ENCODE measurements around the gene PLCL2.

PLCL2 gene

DNA sequence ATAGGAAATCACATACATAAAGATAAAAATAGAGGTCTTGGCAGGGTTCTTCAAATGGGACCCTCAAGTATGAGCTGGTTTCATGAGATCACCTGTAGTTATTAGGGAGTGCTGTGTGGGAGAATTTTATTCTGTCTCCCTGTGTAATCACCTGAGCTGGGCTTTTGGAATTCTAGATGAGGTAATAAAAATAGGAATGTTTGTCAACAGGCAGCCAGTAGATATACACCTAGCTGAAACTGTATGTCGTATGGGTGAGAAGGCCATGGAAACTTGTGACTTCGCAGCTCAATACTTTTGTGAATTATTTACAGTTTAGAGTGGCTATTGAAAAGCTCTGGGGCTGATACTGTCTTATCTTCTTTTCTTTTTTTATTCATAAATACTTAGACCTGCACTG, 40.5 kb upstream of the PLCL2 start:
- H3K27ac ChIP-seq (ENCODE audit: low read depth in 2 of 2, low read length in 2 of 2), result no peak overlapping the region
- H3K27me3 ChIP-seq (ENCODE audit: control insufficient read depth in 2 of 2, insufficient read depth in 2 of 2, low read length in 2 of 2), result no peaks in the 10 kb centered on the region
- no peaks in the 10 kb centered on the region for H3K36me3 ChIP-seq (ENCODE audit: control insufficient read depth in 2 of 2, insufficient read depth in 2 of 2, low read length in 2 of 2)
- peaks cover 19 to 27% of the 10 kb centered on the region in 2 donors for H3K4me1 ChIP-seq (ENCODE audit: control insufficient read depth in 2 of 2, insufficient read depth in 2 of 2, low read length in 2 of 2)
- no peaks in the 10 kb centered on the region for H3K9me3 ChIP-seq (ENCODE audit: control insufficient read depth in 2 of 2, low read length in 2 of 2)
- H3K4me3 ChIP-seq (ENCODE audit: low read length in 2 of 2), result no peak overlapping the region
- H3K9ac ChIP-seq (ENCODE audit: low read depth in 1 of 2, low read length in 2 of 2), result no peak overlapping the region

DNA sequence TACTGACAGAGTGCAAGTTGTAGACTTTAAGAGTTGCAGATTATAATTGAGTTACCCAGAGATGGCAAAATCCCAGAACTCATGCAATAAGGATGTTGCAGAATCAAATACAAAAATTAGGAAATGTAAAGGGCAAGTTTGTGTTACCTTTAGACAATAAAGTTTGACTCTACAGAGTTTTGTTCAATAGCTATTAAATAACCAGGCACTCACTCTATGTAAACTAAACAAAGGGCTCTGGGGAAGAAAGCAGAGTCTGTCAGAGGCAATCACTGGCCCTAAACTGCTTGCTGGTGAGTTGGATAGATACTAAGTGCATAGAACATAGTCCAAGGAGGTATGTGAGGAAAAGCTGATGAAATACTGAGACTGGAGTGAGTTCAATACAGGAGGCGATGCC, 40.0 kb upstream of the PLCL2 start:
- Histone ChIP-seq H3K36me3 (ENCODE audit: control insufficient read depth in 2 of 2, insufficient read depth in 2 of 2, low read length in 2 of 2) (no peaks in the 10 kb centered on the region), H3K27ac (ENCODE audit: low read depth in 2 of 2, low read length in 2 of 2) (no peak overlapping the region), H3K9ac (ENCODE audit: low read depth in 1 of 2, low read length in 2 of 2) (no peak overlapping the region), H3K4me3 (ENCODE audit: low read length in 2 of 2) (no peak overlapping the region), H3K9me3 (ENCODE audit: control insufficient read depth in 2 of 2, low read length in 2 of 2) (no peaks in the 10 kb centered on the region), H3K27me3 (ENCODE audit: control insufficient read depth in 2 of 2, insufficient read depth in 2 of 2, low read length in 2 of 2) (no peaks in the 10 kb centered on the region), H3K4me1 (ENCODE audit: control insufficient read depth in 2 of 2, insufficient read depth in 2 of 2, low read length in 2 of 2) (peaks cover 23 to 32% of the 10 kb centered on the region in 2 donors)

DNA sequence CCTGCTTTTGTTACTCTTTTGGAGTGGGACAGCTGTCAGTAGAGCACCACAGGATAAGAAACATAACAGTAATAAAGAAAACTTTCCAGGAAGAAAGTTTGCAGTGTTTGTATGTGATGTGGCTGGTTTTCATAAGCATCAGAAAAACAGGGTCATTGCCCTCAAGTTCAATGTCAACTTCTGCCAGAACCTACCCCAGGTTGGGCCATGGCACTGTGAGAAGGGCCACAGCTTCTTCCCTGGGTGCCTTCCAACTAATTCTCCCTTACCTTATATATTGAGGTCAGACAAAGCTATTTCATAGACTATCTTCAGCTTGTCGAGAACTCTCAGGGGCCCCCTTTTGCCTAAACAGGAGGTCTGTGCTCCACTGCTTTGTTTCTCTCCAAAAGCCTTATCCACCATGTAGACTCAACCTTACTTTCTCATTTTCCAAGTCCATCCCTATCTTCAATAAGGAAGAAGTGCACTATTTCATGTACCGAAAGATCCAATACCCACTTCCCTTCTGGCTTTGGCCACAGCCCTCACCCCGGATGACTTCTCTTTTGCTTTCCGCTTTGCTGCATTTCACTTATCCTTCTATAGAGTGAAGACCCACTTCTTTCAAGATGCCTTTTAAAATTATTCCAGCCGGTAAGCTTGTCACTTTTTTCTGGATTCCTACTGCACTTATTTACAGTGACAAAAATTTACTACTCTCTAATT, 38.2 kb upstream of the PLCL2 start:
- H3K4me1 ChIP-seq (ENCODE audit: control insufficient read depth in 2 of 2, insufficient read depth in 2 of 2, low read length in 2 of 2), result peaks cover 19 to 31% of the 10 kb centered on the region in 2 donors
- no peaks in the 10 kb centered on the region for H3K36me3 ChIP-seq (ENCODE audit: control insufficient read depth in 2 of 2, insufficient read depth in 2 of 2, low read length in 2 of 2)
- H3K4me3 ChIP-seq (ENCODE audit: low read length in 2 of 2), result no peak overlapping the region
- no peaks in the 10 kb centered on the region for H3K27me3 ChIP-seq (ENCODE audit: control insufficient read depth in 2 of 2, insufficient read depth in 2 of 2, low read length in 2 of 2)
- H3K9ac ChIP-seq (ENCODE audit: low read depth in 1 of 2, low read length in 2 of 2), result no peak overlapping the region
- H3K27ac ChIP-seq (ENCODE audit: low read depth in 2 of 2, low read length in 2 of 2), result no peak overlapping the region
- H3K9me3 ChIP-seq (ENCODE audit: control insufficient read depth in 2 of 2, low read length in 2 of 2), result no peaks in the 10 kb centered on the region

DNA sequence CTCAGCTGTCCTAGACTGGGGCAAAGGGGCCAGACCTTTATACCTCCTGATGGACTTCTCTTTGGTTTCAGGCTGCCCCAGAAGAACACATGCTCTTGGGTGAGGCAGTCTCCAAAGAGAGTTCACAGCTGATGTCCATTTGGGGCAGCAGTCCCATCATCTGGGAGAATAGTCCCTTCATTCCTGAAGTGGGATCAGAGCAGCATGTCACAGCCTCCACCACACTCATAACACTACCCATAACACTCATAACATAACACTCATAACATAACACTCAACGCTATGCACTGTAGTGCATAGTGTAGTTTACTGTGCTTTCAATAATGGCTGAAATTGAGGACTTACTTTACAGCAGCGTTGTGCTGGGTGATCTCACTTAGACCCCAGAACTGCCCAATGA, 36.7 kb upstream of the PLCL2 start:
- Histone ChIP-seq H3K4me1 (ENCODE audit: control insufficient read depth in 2 of 2, insufficient read depth in 2 of 2, low read length in 2 of 2) (peaks cover 9 to 18% of the 10 kb centered on the region in 2 donors), H3K27me3 (ENCODE audit: control insufficient read depth in 2 of 2, insufficient read depth in 2 of 2, low read length in 2 of 2) (no peaks in the 10 kb centered on the region), H3K9me3 (ENCODE audit: control insufficient read depth in 2 of 2, low read length in 2 of 2) (no peaks in the 10 kb centered on the region), H3K9ac (ENCODE audit: low read depth in 1 of 2, low read length in 2 of 2) (no peak overlapping the region), H3K36me3 (ENCODE audit: control insufficient read depth in 2 of 2, insufficient read depth in 2 of 2, low read length in 2 of 2) (no peaks in the 10 kb centered on the region), H3K4me3 (ENCODE audit: low read length in 2 of 2) (no peak overlapping the region), H3K27ac (ENCODE audit: low read depth in 2 of 2, low read length in 2 of 2) (no peak overlapping the region)

DNA sequence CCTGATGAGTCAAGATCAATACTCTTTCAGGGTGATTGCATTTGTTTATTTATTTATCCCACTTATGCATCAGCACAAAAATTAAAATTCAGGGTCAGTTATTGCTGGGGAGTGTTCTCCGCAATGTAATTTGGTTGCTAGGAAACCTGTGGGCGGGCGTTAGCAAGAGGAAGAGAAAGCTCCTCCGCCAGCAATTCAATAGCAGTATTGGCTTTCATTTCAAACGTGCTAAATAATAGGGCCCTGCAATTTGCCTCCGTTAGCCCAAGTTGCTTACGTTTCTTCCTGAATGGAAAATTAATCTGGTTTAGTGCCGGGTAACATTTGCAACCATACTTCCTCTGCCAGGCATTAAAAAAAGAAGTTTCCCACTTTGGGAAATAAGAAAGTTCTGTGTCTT, 35.5 kb upstream of the PLCL2 start:
- peak overlapping the region; percentile 32 to 39 for H3K4me3 ChIP-seq (ENCODE audit: low read length in 2 of 2)
- H3K36me3 ChIP-seq (ENCODE audit: control insufficient read depth in 2 of 2, insufficient read depth in 2 of 2, low read length in 2 of 2), result no peaks in the 10 kb centered on the region
- H3K9me3 ChIP-seq (ENCODE audit: control insufficient read depth in 2 of 2, low read length in 2 of 2), result no peaks in the 10 kb centered on the region
- H3K27ac ChIP-seq (ENCODE audit: low read depth in 2 of 2, low read length in 2 of 2), result no peak overlapping the region
- peaks cover 5 to 11% of the 10 kb centered on the region in 2 donors for H3K4me1 ChIP-seq (ENCODE audit: control insufficient read depth in 2 of 2, insufficient read depth in 2 of 2, low read length in 2 of 2)
- H3K9ac ChIP-seq (ENCODE audit: low read depth in 1 of 2, low read length in 2 of 2), result peak overlapping the region in 1 of 2 donors; percentile 18
- no peaks in the 10 kb centered on the region for H3K27me3 ChIP-seq (ENCODE audit: control insufficient read depth in 2 of 2, insufficient read depth in 2 of 2, low read length in 2 of 2)

DNA sequence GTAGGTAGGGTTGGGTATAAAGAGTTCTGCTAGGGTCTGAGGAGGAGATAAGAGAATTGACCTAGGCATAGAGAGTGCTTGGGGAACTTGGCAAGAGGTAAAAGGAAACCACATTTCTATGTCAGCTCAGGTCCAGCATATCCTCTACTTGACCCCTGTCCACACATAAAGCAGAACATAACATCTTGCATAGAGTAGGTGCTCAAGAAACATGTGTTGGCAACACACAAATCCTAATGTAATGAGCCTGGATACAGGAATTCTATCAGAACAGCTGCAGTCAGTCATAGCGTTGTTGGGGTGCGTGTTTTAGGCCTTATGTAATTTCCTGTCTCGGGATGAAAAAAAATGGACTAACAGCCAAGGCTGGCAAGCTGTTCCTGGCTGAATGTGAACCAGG, 35.0 kb upstream of the PLCL2 start:
- Histone ChIP-seq H3K9me3 (ENCODE audit: control insufficient read depth in 2 of 2, low read length in 2 of 2) (no peaks in the 10 kb centered on the region), H3K27me3 (ENCODE audit: control insufficient read depth in 2 of 2, insufficient read depth in 2 of 2, low read length in 2 of 2) (no peaks in the 10 kb centered on the region), H3K4me3 (ENCODE audit: low read length in 2 of 2) (peak overlapping the region in 1 of 2 donors; percentile 39), H3K36me3 (ENCODE audit: control insufficient read depth in 2 of 2, insufficient read depth in 2 of 2, low read length in 2 of 2) (no peaks in the 10 kb centered on the region), H3K9ac (ENCODE audit: low read depth in 1 of 2, low read length in 2 of 2) (peak overlapping the region in 1 of 2 donors; percentile 18), H3K4me1 (ENCODE audit: control insufficient read depth in 2 of 2, insufficient read depth in 2 of 2, low read length in 2 of 2) (peaks cover 5 to 10% of the 10 kb centered on the region in 2 donors), H3K27ac (ENCODE audit: low read depth in 2 of 2, low read length in 2 of 2) (peak overlapping the region in 1 of 2 donors; percentile 4)

DNA sequence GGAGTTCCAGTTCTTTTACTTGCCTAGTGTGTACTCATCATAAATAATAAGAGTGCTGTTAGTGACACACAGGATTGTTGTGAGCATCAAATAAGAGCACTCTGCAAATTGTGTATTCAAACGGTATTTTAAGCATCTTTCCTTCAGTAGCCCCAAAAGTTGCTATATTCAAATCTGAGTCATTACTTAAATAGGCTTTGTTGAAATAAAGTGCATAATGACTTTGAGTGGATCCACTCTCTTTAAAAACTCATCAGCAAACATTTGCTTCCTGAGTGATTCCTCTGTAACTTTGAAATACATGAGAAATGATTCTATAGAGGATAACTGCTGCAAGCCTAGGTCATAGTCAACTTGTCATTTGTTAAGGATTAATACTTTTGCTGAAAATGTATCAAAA, 29.3 kb upstream of the PLCL2 start:
- H3K36me3 ChIP-seq (ENCODE audit: control insufficient read depth in 2 of 2, insufficient read depth in 2 of 2, low read length in 2 of 2), result no peaks in the 10 kb centered on the region
- H3K9ac ChIP-seq (ENCODE audit: low read depth in 1 of 2, low read length in 2 of 2), result no peak overlapping the region
- no peaks in the 10 kb centered on the region for H3K27me3 ChIP-seq (ENCODE audit: control insufficient read depth in 2 of 2, insufficient read depth in 2 of 2, low read length in 2 of 2)
- no peak overlapping the region for H3K27ac ChIP-seq (ENCODE audit: low read depth in 2 of 2, low read length in 2 of 2)
- H3K4me3 ChIP-seq (ENCODE audit: low read length in 2 of 2), result no peak overlapping the region
- H3K9me3 ChIP-seq (ENCODE audit: control insufficient read depth in 2 of 2, low read length in 2 of 2), result no peaks in the 10 kb centered on the region
- no peaks in the 10 kb centered on the region for H3K4me1 ChIP-seq (ENCODE audit: control insufficient read depth in 2 of 2, insufficient read depth in 2 of 2, low read length in 2 of 2)

DNA sequence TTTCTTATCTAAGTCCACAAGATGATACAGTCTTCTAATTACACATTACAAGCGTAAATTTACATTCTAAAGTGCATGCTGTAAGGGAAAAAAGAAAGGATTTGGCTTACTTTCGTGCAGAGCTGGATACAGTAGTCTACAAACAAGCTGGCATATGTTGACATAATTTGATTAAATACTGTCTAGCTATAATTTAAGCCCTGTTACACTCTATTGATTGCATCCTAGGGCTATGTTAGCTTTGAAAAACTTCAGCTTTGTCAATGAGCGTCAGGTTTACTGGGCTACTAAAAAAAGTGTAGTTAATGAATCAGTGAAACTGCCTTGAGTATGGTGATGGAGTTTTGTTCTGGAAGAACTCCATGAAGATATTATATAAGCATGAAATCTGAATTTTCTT, 24.5 kb upstream of the PLCL2 start:
- Histone ChIP-seq H3K9ac (ENCODE audit: low read depth in 1 of 2, low read length in 2 of 2) (no peak overlapping the region), H3K4me3 (ENCODE audit: low read length in 2 of 2) (no peak overlapping the region), H3K27me3 (ENCODE audit: control insufficient read depth in 2 of 2, insufficient read depth in 2 of 2, low read length in 2 of 2) (no peaks in the 10 kb centered on the region), H3K27ac (ENCODE audit: low read depth in 2 of 2, low read length in 2 of 2) (no peak overlapping the region), H3K9me3 (ENCODE audit: control insufficient read depth in 2 of 2, low read length in 2 of 2) (no peaks in the 10 kb centered on the region), H3K4me1 (ENCODE audit: control insufficient read depth in 2 of 2, insufficient read depth in 2 of 2, low read length in 2 of 2) (no peaks in the 10 kb centered on the region), H3K36me3 (ENCODE audit: control insufficient read depth in 2 of 2, insufficient read depth in 2 of 2, low read length in 2 of 2) (no peaks in the 10 kb centered on the region)

DNA sequence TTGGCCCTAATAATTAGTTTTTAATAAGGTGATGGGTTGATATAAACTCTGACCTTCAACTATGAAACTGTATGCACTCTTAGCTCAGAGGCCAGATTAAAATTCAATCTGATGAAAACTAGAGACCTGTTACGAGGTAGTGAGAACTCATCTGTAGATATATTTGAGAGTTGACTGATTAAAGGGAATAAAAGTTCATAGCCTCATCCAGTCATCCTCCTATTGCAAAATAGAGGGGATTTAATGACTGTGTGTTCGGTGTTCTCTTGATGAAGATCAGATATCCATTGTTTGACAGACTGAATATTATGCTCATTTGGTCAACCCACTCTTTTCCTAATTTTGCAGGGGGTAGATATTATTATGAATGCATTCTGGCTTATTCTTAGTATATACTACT, 23.3 kb upstream of the PLCL2 start:
- Histone ChIP-seq H3K27ac (ENCODE audit: low read depth in 2 of 2, low read length in 2 of 2) (no peak overlapping the region), H3K4me3 (ENCODE audit: low read length in 2 of 2) (no peak overlapping the region), H3K4me1 (ENCODE audit: control insufficient read depth in 2 of 2, insufficient read depth in 2 of 2, low read length in 2 of 2) (no peaks in the 10 kb centered on the region), H3K36me3 (ENCODE audit: control insufficient read depth in 2 of 2, insufficient read depth in 2 of 2, low read length in 2 of 2) (no peaks in the 10 kb centered on the region), H3K27me3 (ENCODE audit: control insufficient read depth in 2 of 2, insufficient read depth in 2 of 2, low read length in 2 of 2) (no peaks in the 10 kb centered on the region), H3K9me3 (ENCODE audit: control insufficient read depth in 2 of 2, low read length in 2 of 2) (no peaks in the 10 kb centered on the region), H3K9ac (ENCODE audit: low read depth in 1 of 2, low read length in 2 of 2) (no peak overlapping the region)

DNA sequence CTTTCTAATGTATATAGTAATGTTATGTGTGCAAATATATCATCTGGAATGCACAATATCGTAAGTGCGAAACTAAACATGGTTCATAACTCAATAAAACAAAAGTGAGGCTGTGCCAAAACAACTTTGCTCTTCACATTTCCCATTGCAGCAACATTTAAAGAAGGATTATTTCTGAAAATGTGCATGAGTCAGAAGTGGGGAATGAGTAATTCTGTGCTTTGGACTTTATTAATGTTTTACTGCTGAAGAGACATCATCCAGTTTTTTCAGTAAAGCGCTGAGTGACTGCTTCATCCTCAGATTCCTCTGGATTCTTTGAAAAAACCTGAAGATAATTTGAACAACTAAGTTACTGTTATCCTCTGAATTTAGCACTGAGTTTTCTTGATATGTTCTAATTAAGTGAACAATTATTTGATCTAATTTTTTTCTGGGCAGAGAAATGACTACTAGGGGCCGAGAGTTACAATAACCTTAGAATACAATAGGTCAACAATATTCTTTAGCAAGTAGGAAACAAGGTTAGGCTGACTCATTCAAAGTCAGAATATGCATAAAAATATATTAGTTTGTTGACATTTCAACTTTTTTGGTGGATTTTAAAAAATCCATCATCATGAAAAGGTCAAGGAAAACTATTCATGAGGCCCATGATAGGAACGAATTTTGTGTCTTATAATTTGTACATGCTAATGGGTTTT, 20.0 kb upstream of the PLCL2 start:
- Histone ChIP-seq H3K4me1 (ENCODE audit: control insufficient read depth in 2 of 2, insufficient read depth in 2 of 2, low read length in 2 of 2) (no peaks in the 10 kb centered on the region), H3K27ac (ENCODE audit: low read depth in 2 of 2, low read length in 2 of 2) (no peak overlapping the region), H3K4me3 (ENCODE audit: low read length in 2 of 2) (no peak overlapping the region), H3K36me3 (ENCODE audit: control insufficient read depth in 2 of 2, insufficient read depth in 2 of 2, low read length in 2 of 2) (no peaks in the 10 kb centered on the region), H3K9me3 (ENCODE audit: control insufficient read depth in 2 of 2, low read length in 2 of 2) (no peaks in the 10 kb centered on the region), H3K27me3 (ENCODE audit: control insufficient read depth in 2 of 2, insufficient read depth in 2 of 2, low read length in 2 of 2) (no peaks in the 10 kb centered on the region), H3K9ac (ENCODE audit: low read depth in 1 of 2, low read length in 2 of 2) (no peak overlapping the region)

Measured in mucosa of rectum (tissue), 2 donors.